B cell (primary cell): ENCODE results near the gene WRNIP1.

ENCODE experiments used
- CTCF ChIP-seq: fragments of 200-600 bp; IDR thresholded peaks from one replicate; pipeline ENCODE4 v1.8.0; 2022; ENCODE audit warnings: antibody characterized with exemption, mild to moderate bottlenecking
- EZH2 ChIP-seq: IDR thresholded peaks from 2 replicates; pipeline ENCODE4 v1.6.1; 2012; ENCODE audit warnings: borderline replicate concordance, low read depth, mild to moderate bottlenecking, moderate library complexity, low read length; ENCODE audit not compliant: insufficient read depth, poor library complexity, severe bottlenecking

DNA sequence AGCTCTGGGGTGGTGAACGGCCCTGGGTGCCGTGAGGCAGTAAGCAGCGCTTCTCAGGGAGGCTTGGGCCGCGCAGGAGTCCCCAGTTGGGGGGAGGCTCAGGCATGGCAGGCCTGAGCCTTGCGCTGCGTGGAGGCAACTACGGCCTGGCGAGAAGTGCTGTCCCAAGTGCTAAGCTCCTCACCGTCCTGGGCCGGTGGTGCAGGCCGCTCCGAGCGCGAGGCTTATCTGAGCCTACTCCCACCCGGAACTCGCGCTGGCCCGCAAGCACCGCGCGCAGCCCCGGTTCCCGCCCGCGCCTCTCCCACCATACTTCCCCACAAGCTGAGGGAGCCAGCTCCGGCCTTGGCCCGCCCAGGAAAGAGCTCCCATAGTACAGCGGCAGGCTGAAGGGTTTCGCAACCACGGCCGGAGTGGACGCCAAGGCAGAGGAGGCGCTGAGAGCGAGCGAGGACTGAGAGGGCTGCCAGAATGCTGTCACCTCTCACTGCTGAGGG is 1.8 kb upstream of the WRNIP1 start:
- TF ChIP-seq CTCF (no peak), EZH2 (no peak)
